Trophoblast cell (in vitro differentiated cells and primary cell): ENCODE results near the gene SNUPN.

Experiments
- DNase-seq, 2 donors: peaks; one replicate each; pipeline ENCODE4 v3.0.0-alpha.2; 2016
- H2AFZ ChIP-seq: 2 replicates; pipeline ENCODE4 v1.6.1; 2013; ENCODE audit warnings: low read length, moderate library complexity, mild to moderate bottlenecking; ENCODE audit not compliant: insufficient read depth, poor library complexity
- H2AK5ac ChIP-seq: 2 replicates; pipeline ENCODE4 v1.6.1; 2013; ENCODE audit warnings: mild to moderate bottlenecking, low read length
- H2BK120ac ChIP-seq: 2 replicates; pipeline ENCODE4 v1.6.1; 2013; ENCODE audit warnings: low read length, mild to moderate bottlenecking, moderate library complexity; ENCODE audit not compliant: insufficient read depth, poor library complexity
- H2BK12ac ChIP-seq: 2 replicates; pipeline ENCODE4 v1.6.1; 2013; ENCODE audit warnings: mild to moderate bottlenecking, low read length, moderate library complexity
- H2BK5ac ChIP-seq: 2 replicates; pipeline ENCODE4 v1.6.1; 2013; ENCODE audit warnings: low read length, low read depth, moderate library complexity, mild to moderate bottlenecking; ENCODE audit not compliant: poor library complexity
- H3K14ac ChIP-seq: 2 replicates; pipeline ENCODE4 v1.6.1; 2013; ENCODE audit warnings: mild to moderate bottlenecking, low read length
- H3K18ac ChIP-seq: 2 replicates; pipeline ENCODE4 v1.6.1; 2013; ENCODE audit warnings: mild to moderate bottlenecking, low read length
- H3K23ac ChIP-seq: 2 replicates; pipeline ENCODE4 v1.6.1; 2013; ENCODE audit warnings: low read length
- H3K27ac ChIP-seq: 2 replicates; pipeline ENCODE4 v1.5.1; 2013; ENCODE audit warnings: low read depth, mild to moderate bottlenecking, inconsistent platforms, low read length, moderate library complexity
- H3K27me3 ChIP-seq: 2 replicates; pipeline ENCODE4 v1.6.1; 2013; ENCODE audit warnings: inconsistent platforms, mild to moderate bottlenecking, low read length, moderate library complexity; ENCODE audit not compliant: insufficient read depth
- H3K36me3 ChIP-seq, 2 experiments: 1 replicate in 1 of 2; 2 replicates in 1 of 2; pipeline ENCODE4 v1.6.1; 2013; ENCODE audit warnings: low read length in 2 of 2, mild to moderate bottlenecking in 2 of 2, moderate library complexity in 1 of 2; ENCODE audit not compliant: insufficient read depth in 2 of 2, control insufficient read depth in 1 of 2
- H3K4ac ChIP-seq: 2 replicates; pipeline ENCODE4 v1.6.1; 2013; ENCODE audit warnings: low read depth, mild to moderate bottlenecking, low read length, moderate library complexity
- H3K4me1 ChIP-seq, 2 experiments: 1 replicate in 1 of 2; 2 replicates in 1 of 2; pipeline ENCODE4 v1.6.1; 2013; ENCODE audit warnings: low read length in 2 of 2, mild to moderate bottlenecking in 2 of 2, moderate library complexity in 1 of 2; ENCODE audit not compliant: insufficient read depth in 2 of 2, control insufficient read depth in 1 of 2
- H3K4me2 ChIP-seq: 2 replicates; pipeline ENCODE4 v1.6.1; 2013; ENCODE audit warnings: inconsistent platforms, mild to moderate bottlenecking, low read length, moderate library complexity
- H3K4me3 ChIP-seq: 2 replicates; pipeline ENCODE4 v1.5.1; 2013; ENCODE audit warnings: mild to moderate bottlenecking, low read depth, low read length, inconsistent platforms
- H3K79me1 ChIP-seq: one replicate; pipeline ENCODE4 v1.6.1; 2013; ENCODE audit warnings: low read length
- H3K79me2 ChIP-seq: 2 replicates; pipeline ENCODE4 v1.6.1; 2013; ENCODE audit warnings: low read length, mild to moderate bottlenecking; ENCODE audit not compliant: control insufficient read depth, insufficient read depth, poor library complexity
- H3K9ac ChIP-seq: 2 replicates; pipeline ENCODE4 v1.6.1; 2013; ENCODE audit warnings: mild to moderate bottlenecking, low read length
- H3K9me3 ChIP-seq: 2 replicates; pipeline ENCODE4 v1.6.1; 2013; ENCODE audit warnings: low read depth, mild to moderate bottlenecking, control low read depth, inconsistent platforms, low read length; ENCODE audit not compliant: insufficient read depth
- H4K12ac ChIP-seq: 2 replicates; pipeline ENCODE4 v1.6.1; 2013; ENCODE audit warnings: low read depth, mild to moderate bottlenecking, low read length, moderate library complexity
- H4K8ac ChIP-seq: 2 replicates; pipeline ENCODE4 v1.6.1; 2013; ENCODE audit warnings: low read depth, mild to moderate bottlenecking, low read length, moderate library complexity
- H4K91ac ChIP-seq: one replicate; pipeline ENCODE4 v1.6.1; 2013; ENCODE audit warnings: low read depth, mild to moderate bottlenecking, low read length, moderate library complexity
- WGBS: extraction: QIAGEN DNeasy Blood & Tissue Kit; methylation state at CpG from one replicate; pipeline ENCODE4 v1.1.7; 2013; ENCODE audit warnings: missing lambda C conversion rate; ENCODE audit not compliant: insufficient read length, insufficient coverage; ENCODE audit errors: extremely low coverage; 5-methylcytosine and 5-hydroxymethylcytosine counted together

Gene SNUPN

GRCh38 chr15:75598361-75598760 is 27.2 kb downstream of the SNUPN start:
- Histone ChIP-seq H3K9me3 (no peaks in the 10 kb centered on the region), H3K4ac (no peak overlapping the region), H2BK12ac (no peak overlapping the region), H4K8ac (no peak overlapping the region), H3K36me3 (peaks cover 13 to 17% of the 10 kb centered on the region in 2 experiments), H2BK5ac (no peak overlapping the region), H2AFZ (no peak overlapping the region), H2AK5ac (no peak overlapping the region), H3K27ac (no peak overlapping the region), H4K91ac (no peak overlapping the region), H3K4me2 (no peak overlapping the region), H3K9ac (no peak overlapping the region), H3K23ac (no peak overlapping the region), H3K27me3 (no peaks in the 10 kb centered on the region), H4K12ac (no peak overlapping the region), H2BK120ac (no peak overlapping the region), H3K79me1 (no peaks in the 10 kb centered on the region), H3K79me2 (no peaks in the 10 kb centered on the region), H3K4me1 (no peaks in the 10 kb centered on the region), H3K18ac (no peak overlapping the region), H3K4me3 (no peak overlapping the region), H3K14ac (no peak overlapping the region)
- no CpG with 5 or more reads among the region's 4 CpGs for WGBS
- no peak for DNase-seq

- Histone ChIP-seq H4K91ac (no peak overlapping the region), H3K4me2 (no peak overlapping the region), H2AK5ac (no peak overlapping the region), H3K9ac (no peak overlapping the region), H3K9me3 (no peaks in the 10 kb centered on the region), H3K4me1 (no peaks in the 10 kb centered on the region), H3K4ac (no peak overlapping the region), H3K79me2 (no peaks in the 10 kb centered on the region), H3K18ac (no peak overlapping the region), H3K79me1 (no peaks in the 10 kb centered on the region), H3K23ac (no peak overlapping the region), H2BK5ac (no peak overlapping the region), H3K27me3 (no peaks in the 10 kb centered on the region), H3K27ac (no peak overlapping the region), H2AFZ (no peak overlapping the region), H3K14ac (no peak overlapping the region), H4K8ac (no peak overlapping the region), H4K12ac (no peak overlapping the region), H3K4me3 (no peak overlapping the region), H2BK120ac (no peak overlapping the region), H2BK12ac (no peak overlapping the region), H3K36me3 (peaks cover 13 to 17% of the 10 kb centered on the region in 2 experiments)
- no CpG with 5 or more reads among the region's 3 CpGs for WGBS
- peak in 1 of 2 donors; percentile 41 for DNase-seq
These were observed 27.7 kb downstream of the SNUPN start for GRCh38 chr15:75597667-75598341.

- WGBS = no CpG with 5 or more reads among the region's 3 CpGs
- no peak overlapping the region for H3K14ac ChIP-seq
- no peaks in the 10 kb centered on the region for H3K79me1 ChIP-seq
- H2BK12ac ChIP-seq = no peak overlapping the region
- no peaks in the 10 kb centered on the region for H3K79me2 ChIP-seq
- no peak overlapping the region for H3K23ac ChIP-seq
- no peak overlapping the region for H3K18ac ChIP-seq
- no peak overlapping the region for H4K12ac ChIP-seq
- H3K27me3 ChIP-seq = no peaks in the 10 kb centered on the region
- no peaks in the 10 kb centered on the region for H3K9me3 ChIP-seq
- no peak overlapping the region for H2AK5ac ChIP-seq
- no peak overlapping the region for H3K9ac ChIP-seq
- H4K91ac ChIP-seq = no peak overlapping the region
- no peak overlapping the region for H3K27ac ChIP-seq
- H3K4me3 ChIP-seq = no peak overlapping the region
- no peak overlapping the region for H3K4ac ChIP-seq
- no peak for DNase-seq
- H4K8ac ChIP-seq = no peak overlapping the region
- H3K4me1 ChIP-seq = no peaks in the 10 kb centered on the region
- no peak overlapping the region for H3K4me2 ChIP-seq
- peaks cover 13 to 17% of the 10 kb centered on the region in 2 experiments for H3K36me3 ChIP-seq
- no peak overlapping the region for H2BK5ac ChIP-seq
- H2BK120ac ChIP-seq = no peak overlapping the region
- H2AFZ ChIP-seq = no peak overlapping the region
These were observed 28.7 kb downstream of the SNUPN start for GRCh38 chr15:75596703-75597345.

- no peak overlapping the region for H2BK5ac ChIP-seq
- H3K79me2 ChIP-seq = no peaks in the 10 kb centered on the region
These were observed 31.2 kb downstream of the SNUPN start for GRCh38 chr15:75594276-75594675.

More at GRCh38 chr15:75594276-75594675, 31.2 kb downstream of the SNUPN start:
- Histone ChIP-seq H3K14ac (no peak overlapping the region), H3K4ac (no peak overlapping the region), H3K4me2 (no peak overlapping the region), H3K4me3 (no peak overlapping the region), H4K91ac (no peak overlapping the region), H3K9ac (no peak overlapping the region), H3K79me1 (no peaks in the 10 kb centered on the region), H2AK5ac (no peak overlapping the region), H3K9me3 (no peaks in the 10 kb centered on the region), H2BK12ac (no peak overlapping the region), H4K12ac (no peak overlapping the region), H3K23ac (no peak overlapping the region), H3K36me3 (peaks cover 3 to 8% of the 10 kb centered on the region in 2 experiments), H2AFZ (no peak overlapping the region), H4K8ac (no peak overlapping the region), H3K27ac (no peak overlapping the region), H2BK120ac (no peak overlapping the region), H3K27me3 (no peaks in the 10 kb centered on the region), H3K18ac (no peak overlapping the region), H3K4me1 (no peaks in the 10 kb centered on the region)
- DNase-seq = no peak
- WGBS = no CpG with 5 or more reads among the region's 9 CpGs
